GM11168 (cell line): Measurements from ENCODE around the gene FAM219B.

Experiments used
- in situ Hi-C: fragments of 300-500 bp; cut with MboI; formaldehyde crosslinking; loops from one replicate; pipeline ENCODE4 v1.12.0; 2022; ENCODE audit warnings: low sequenced_read_pairs; ENCODE audit not compliant: unreplicated experiment

FAM219B gene

DNA sequence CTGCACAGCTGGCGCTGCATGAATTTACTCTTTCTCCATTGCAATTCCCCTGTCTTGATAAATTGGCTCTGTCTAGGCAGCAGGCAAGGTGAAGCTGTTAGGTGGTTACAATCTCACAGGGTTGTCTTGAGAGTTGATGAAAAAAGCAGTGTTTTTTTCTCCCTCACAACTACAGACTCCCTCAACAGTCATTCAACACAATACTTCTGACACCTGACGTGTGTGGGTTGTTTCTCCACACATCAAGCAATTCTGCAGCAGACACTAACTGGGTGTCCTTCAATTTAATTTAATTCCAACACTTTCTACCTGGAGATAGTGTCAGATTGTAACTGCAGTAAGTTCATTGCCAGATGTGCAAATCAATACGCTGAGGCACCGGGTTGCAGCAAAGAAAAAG, 28.4 kb downstream of the FAM219B start:
- in situ Hi-C loops: no loop called here

DNA sequence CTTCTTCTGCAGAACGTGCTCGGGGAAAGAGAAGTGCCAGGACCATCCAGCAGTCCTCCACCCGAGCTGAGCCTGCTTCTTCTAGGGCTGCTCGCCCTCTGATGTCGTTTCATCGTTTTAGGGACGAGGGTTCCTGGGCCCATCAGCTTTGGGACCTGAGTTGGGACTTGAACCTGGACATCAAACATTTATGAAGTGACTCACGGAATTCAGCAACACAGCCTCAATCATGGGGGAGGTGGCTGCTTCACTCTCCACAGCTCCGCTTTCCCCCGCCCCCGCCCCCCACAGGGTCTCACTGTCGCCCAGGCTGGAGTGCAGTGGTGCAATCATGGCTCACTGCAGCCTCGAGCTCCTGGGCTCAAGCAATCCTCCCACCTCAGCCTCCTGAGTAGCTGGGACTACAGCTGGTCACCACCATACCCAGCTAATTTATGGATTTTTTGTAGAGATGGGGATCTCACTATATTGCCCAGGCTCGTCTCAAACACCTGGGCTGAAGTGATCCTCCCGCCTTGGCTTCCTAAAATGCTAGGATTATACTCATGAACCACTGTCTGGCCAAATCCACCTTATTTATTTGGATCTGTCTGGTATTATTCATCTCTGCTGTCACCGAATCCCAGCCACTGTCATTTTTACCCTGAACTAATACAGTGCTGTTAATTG, 32.8 kb downstream of the FAM219B start:
- in situ Hi-C loops: no loop called here

DNA sequence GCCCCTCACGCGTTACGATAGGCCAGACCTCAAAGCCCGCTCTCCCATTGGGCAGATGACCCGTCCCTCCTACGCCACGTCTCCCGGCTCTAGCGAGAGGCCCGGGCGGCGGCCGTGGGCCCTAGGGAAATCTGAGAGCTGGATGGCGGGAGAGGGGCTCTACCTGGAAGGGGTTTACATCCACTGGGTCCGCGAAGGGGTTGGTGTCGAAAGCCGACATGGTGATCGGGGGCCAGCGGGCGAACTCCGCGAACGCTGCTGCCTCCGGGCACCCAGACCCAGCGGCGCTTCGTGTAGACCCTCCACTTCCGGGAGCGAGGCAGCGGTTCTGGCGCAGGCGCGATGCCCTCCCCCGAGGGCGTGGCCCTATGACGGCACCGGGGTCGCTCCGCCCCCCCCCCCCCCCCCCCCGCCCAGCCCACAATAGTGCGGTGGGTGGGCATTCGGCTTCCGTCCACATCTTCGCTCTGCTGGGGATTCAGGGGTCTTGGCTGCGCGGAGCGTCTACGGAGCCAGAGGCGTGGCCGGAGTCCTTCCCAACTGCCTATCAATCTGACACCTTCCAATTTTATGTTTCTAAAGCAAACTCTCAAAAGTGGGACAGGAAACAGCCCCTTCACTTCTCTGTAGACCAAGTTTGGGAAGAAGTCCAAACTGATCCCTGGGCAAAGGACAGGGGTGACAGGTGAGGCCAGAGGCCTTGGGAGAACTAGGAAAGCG, 33.5 kb downstream of the FAM219B start, which contains the start of gene SCAMP2:
Gene SCAMP2, minus strand, starts transcription at position 330 of the 720 bp plus-strand sequence. Its CDS starts 110 bp downstream, at position 220.
- in situ Hi-C loops: no loop called here

DNA sequence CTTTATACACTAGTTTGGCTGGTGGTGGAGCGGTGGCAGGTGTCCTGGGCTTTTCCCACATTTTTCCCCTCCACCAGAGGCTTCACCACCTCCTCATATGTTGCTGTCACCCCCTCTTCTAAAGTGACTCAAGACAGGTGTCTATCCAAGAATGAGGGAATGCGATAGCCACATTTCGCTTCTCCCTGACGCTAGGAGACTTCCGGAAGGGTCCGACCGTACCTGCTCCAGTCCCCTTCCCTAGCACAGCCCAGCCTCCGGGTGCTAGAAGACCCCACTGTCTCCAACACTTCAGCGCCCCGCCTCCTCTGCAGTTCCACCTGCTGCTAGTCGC, 34.0 kb downstream of the FAM219B start:
- in situ Hi-C loops: no loop called here

DNA sequence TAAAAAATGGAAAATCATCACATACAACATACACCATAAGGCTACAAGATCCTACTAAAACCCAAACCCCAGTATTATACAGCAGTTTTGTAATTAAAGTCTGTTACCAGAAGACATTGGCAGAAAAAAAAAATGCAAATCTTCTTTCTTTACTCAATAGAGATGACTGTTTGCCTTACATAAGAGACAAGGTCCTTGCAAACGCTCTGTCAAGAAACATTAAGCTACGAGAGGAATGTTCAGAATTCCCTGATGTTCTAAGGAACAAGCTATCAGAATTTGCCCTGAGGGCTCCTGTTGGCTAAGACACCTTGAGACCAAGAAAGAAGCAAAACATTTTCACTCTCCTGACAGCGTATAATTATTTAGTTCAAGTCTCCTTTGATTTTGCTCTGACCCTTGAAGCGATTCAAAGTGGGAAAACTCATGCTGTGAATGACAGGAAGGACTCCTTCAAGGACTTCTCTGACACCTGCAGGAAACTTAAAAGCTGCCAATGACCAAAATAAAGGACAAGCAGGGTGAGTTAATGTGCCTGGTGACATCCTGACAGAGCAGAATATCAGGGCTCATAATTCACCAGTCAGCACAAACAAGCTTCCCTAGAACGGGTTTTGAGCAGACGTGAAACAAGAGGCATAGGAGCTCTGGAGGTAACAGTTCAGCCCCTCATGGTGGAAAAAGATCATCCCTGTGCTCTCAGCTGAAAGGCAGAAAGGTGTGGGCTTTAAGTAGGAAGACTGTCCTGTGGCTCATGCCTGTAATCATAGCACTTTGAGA, 36.0 kb downstream of the FAM219B start:
- in situ Hi-C loops: no loop called here

DNA sequence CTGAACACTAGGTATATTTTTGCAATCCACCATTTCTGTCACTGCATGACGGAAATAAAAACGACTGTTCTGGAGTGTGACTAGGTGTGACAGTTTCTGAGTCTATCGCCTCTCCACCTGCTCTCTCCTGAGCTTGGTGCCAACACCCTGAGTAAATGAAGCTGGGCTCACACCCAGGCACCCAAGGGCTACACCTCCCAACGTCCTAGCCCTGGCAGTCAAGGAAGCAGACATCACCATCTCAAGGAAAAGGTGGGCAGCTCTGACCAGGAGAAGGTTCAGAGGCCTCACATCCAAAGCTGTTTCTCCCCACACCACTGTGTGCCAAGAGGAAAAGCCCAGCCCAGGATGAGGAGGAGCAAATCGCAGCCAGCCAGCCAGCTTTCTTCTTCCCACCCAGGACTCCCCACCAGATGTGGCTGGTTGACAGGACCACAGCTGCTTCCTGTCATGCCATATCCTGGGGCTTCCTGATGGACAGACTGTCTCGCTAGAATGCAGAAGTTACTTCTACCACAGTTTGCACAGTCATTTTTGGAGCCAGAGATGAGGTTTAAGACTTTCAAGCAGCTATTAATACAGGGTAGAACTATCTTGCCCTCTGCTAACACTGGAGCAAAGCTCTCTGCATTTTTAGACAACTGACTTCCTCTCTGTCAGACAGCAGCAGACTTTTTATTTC, 36.8 kb downstream of the FAM219B start:
- in situ Hi-C loops: no loop called here

DNA sequence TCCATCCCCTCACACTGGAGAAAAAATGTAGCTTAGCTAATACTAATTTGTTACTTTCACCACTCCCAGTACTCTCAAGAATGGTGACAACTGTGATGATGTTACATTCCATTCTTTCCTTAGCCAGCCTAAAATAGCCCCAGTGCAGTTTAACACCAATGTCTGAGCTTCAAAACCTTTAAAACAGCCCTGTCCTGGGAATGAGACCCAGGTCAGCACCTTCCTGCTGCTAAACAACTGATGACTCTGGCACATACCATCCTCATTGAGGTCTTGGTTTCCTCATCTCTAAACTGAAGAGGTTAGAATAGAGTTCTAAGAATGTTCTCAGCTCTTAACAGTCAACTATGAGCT, 37.3 kb downstream of the FAM219B start:
- in situ Hi-C loops: no loop called here

DNA sequence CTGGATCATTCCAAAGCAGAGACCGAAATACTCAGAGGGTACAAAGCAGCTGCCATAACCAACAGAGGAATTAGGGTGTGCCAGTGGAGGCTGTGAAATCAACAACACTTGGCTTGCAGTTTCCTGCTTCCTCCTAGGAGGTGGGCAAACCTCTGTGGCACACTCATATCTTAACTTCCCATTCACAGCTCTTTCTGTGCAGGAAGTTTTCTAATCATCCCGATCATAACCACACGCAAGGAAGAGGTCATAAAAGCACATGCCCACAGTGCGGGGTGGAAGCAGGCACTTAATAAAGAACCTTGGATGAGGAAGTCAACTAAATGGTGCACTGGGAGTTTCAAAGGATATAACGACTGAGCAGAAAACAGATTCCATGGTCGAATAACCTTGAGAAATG, 38.6 kb downstream of the FAM219B start:
- in situ Hi-C loops: no loop called here

DNA sequence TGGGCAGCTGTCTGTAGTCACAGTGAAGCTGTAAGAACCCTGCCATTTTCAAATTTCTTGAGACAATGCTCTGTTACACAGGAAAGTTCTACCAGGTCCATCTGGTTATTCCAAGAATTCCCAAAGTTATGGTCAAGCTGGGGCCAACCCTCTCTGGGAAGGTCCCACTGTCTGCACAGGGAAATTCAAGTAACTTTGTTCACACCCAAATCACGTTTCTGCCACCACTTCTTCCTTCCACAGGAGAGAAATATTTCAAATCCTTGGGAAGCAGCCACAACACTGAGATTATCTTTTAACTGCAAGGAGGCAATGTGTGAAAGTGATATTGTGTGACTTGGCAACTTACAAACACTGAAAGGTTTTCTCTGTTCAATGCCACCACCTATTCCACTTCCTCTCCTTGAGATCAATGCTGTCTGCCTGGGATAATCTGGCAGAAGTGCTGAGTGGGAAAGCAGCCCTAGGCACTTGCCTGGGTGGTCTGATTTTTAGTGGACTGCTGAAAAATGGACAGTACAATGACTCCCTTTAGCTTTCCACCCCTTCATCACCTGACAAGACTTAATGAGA, 39.1 kb downstream of the FAM219B start:
- in situ Hi-C loops: no loop called here

DNA sequence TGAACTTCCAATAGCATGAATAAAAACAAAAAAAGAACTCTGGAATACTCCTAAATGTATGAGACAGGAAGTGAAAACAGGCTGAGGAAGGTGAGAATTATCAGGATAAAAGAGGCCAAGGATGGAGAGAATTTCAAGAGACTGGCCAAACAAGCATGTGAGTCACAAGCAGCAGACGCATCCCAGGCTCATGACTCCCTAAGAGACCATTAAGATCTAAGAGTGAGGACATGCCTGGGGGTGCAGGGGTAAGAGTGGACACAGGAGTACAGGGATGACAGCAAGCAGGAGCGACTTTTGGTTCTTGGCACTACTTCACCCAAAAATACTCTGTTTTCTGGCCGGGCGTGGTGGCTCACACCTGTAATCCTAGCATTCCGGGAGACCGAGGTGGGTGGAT, 40.6 kb downstream of the FAM219B start:
- in situ Hi-C loops: no loop called here

DNA sequence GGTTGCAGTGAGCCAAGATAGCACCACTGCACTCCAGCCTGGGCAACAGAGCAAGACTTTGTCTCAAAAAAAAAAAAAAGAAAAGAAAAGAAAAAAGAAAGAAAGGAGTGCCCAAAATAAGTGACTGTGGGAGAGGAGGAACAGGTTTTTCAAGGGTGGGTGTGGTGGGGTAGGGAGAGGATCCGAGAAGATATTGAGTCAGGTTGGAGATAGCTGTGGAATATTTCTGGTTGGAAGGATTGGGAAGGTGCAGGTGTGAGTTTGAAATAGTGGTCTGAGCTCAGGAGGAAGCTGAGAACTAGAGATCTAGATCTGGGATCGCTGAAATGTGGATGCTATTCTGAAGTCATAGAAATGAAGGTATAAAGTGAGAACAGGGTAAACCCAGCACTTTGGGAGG, 41.3 kb downstream of the FAM219B start:
- in situ Hi-C loops: no loop called here

DNA sequence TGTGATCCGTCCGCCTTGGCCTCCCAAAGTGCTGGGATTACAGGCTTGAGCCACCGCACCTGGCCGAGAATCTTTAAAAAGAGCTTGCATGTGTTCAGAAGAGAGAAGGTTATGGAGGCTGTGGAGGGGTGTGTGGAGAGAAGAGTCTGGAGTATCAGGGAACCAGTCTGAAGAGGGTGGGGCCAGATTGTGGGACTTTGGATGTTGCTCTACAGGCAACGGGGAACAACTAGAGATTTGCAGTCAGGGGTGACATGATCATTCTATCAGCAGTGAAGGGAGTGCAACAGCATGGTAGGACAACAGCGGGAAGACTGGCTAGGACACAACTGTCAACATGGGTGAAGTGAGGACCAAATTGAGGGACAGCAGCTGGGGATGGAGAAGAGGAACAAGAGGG, 42.4 kb downstream of the FAM219B start:
- in situ Hi-C loops: no loop called here

DNA sequence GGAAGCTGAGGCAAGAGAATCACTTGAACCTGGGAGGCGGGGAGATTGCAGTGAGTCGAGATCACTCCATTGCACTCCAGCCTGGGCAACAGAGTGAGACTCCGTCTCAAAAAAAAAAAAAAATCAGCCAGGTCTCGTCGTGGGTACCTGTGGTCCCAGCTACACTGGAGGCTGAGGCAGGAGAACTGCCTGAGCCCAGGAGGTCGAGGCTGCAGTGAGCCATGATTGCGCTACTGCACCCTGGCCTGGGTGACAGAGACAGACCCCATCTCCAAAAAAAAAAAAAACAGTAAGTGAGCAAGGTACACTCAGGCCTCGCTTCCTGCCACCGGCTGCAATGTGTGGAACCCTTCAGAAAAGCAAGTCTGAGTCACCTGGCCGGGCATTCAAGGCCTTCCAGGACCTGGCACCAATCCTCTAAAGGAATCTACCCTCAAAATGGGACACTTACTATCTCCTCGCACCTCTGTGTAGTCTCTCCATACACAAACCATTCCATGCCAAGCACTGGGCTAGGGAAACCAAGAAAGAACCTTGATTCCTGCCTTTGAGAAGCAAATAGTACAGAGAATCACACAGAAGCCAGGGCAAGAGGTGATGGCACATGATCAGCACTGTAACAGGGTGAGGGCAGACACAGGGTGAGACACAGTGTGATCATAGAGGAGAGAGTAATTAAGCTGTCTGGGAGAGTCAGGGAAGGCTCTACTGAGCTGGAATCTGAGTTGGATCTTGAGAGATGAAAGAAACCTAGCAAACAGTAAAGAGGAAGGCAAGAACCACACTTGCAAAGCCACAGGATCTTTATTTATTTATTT, 43.2 kb downstream of the FAM219B start:
- in situ Hi-C loops: no loop called here

DNA sequence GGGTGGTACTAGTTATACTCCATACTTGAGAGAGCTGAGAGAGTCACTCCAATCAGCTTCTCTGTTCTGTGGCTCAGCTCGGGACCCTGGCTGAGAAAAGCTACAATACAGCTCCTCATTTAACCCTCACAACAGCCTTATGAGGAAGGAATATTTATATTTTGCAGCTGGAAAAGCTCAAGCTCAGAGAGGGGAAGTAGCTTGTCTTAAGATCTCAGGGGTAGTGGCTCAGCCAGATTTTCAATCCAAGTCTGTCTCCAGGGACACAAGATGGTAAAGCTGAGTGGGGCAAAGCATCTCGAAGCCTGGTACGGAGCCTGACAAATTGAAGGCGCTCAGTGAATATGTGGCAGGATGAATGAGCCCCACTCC, 48.3 kb downstream of the FAM219B start:
- in situ Hi-C loops: no loop called here

DNA sequence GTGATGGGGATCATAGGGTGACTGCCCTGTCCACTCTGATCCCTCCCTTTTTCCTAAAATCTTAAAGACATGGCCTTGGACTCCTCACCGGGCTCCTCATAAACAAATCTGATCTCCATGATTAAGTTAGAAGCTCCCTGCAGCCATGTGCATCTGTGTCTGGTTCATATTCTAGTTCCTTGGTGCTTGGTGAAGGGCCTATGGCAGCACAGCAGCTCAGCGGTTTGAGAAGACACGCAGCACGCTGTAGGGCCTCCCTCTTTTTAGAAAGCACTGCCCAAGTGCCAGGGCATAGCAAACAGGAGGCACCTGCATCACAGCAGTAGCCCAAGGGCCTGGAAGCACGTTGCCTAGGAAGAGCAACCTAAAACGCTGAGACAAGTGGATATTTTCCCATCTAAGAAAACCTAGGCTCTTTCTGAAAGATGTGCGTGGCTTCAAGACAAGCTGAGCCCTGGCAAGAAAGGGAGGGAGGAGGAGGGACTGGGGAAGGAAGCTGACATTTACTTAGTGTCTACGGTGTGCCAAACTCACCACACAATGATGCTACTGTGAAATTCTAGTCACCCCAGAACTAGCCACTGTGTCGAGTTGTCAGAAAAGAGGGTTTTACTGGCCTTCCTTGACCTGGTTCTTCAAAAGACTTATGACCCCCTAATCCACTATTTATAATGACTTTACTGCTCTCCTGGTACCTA, 48.8 kb downstream of the FAM219B start:
- in situ Hi-C loops: no loop called here

DNA sequence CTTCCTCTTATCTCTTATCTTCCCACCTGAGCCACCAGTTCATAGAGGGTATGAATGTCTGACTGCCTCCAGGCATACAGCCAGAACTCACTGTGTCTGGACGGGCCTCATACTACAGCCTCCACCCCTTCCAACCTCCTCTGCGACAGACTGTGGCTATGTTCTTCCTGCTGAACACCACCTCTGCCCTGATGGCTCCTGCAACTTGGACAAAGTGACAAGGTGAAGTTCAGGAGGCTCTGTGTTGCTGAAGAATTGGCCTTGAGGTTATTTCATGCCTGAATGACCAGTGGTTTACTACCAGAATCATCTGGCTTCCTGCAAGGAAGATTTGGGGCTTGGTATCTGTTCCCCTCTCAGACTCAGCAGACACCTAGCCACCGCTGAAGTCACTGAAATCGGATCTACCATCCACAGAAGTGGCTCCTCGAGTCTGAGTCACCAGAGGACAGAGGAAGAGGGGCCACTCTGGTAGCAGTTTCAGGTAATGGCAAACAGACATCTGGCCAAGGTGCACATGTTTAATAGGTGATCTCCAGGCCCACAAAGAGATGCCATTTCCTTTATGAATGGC, 49.5 kb downstream of the FAM219B start:
- in situ Hi-C loops: no loop called here

DNA sequence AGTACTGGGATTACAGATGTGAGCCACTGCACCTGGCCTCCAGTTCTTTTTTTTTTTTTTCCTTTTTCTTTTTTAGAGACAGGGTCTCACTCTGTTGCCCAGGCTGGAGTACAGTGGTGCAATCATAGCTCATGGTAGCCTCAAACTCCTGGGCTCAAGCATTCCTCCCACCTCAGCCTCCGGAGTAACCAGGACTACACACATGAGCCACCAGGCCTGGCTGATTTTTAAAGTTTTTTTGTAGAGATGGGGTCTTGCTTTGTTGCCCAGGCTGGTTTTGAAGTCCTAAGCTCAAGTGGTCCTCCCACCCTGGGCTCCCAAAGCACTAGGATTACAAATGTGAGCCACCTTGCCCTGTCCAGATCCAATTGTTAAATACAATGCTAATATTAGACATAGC, 50.1 kb downstream of the FAM219B start:
- in situ Hi-C loops: no loop called here

DNA sequence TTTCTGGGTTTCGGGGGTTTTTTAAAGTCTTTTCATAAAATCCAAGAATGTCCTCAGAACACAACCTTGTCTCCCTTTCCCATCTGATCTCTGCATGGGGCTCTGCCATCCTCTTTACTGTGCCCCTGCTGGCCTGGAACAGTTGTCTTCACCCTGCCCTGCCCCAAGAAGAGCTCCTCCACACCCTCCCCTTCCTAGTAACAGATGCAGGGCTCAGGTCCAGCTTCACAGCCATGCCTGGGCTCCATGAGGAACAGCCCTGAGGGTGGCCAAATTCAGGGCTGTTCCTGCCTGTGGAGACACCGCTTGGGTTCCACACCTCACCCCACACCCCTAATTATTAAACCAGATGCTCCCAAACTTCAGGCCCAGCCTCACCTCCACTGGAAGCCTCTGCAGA, 50.8 kb downstream of the FAM219B start:
- in situ Hi-C loops: no loop called here

DNA sequence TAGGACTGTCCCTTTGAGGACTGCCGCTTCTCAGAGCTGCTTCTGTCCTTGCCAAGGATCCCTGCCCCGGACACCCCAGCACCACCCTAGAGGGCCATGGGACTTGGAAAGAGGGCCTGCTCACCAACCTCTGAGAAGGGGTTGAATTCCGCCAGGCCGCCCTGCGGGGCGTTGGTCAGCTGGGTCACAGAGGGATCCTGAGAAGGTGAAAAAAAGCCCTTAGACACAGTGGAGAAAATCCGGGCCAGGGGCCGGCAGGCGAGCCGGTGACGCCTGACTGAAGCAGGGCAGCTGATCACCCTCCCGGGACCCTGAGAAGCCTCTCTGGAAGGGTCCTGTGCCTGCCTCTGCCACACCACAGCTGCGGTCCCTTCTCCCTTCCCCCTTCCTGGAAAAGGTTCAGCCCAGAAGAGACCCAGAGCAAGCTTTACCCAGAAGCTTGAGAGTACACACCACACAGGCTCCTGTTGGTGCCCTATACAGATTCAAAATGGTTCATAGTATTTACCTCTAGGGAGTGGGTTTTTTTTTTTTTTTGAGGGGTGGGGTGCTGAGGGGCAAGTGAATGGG, 52.1 kb downstream of the FAM219B start:
- in situ Hi-C loops: no loop called here
